ENCODE measurements around the gene LRRFIP1.
A peak's percentile ranks its signal among the peaks of the same experiment; 100 is the strongest.
"Not testable (repeated sequence)": the region's sequence is repeated elsewhere in the genome, so short reads cannot be mapped to it uniquely, and the experiment has no call there.

The LRRFIP1 gene

DNA sequence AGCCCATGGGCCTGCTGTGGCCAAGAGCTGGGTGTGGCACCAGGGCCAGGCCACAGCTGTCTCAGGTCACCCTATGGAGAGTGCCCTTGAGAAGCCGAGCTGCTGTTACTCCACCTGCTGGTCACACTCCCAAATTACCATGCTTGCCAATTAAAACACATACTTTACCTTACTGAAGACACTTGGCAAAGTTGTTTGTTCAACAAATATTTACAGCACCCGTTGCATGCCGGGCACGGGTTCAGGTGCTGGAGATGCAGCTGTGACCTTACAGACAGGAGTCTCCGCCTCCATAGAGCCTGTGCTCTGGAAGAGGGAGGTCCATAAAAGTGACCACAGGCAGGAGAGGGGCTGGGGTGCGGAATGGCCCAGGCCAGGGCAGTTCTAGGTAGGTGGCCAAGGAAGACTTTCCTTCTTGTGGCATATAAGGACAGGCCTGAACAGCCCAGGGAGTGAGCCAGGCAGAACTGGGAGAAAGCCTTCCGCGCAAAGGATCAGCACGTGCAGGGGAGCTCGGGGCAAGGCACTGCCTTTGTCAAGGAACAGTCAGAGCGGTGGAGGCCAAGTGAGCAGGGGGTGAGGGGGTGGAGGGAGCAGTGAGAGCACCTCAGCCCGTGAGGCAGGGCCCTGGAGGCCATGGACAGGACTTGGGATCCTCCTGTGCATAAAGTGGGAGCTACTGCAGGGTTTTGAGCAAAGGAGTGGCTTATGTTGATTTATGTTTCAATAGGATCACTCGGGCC, 147.6 kb downstream of the LRRFIP1 start:
- peak; percentile 24 for DNase-seq (ENCODE audit: low read depth, low spot score)

GRCh38 chr2:237779521-237779920, 152.1 kb downstream of the LRRFIP1 start:
- no peak for DNase-seq (ENCODE audit: low read depth, low spot score)

GRCh38 chr2:237782181-237782580, 154.8 kb downstream of the LRRFIP1 start:
- DNase-seq (ENCODE audit: low read depth, low spot score): no peak

DNA sequence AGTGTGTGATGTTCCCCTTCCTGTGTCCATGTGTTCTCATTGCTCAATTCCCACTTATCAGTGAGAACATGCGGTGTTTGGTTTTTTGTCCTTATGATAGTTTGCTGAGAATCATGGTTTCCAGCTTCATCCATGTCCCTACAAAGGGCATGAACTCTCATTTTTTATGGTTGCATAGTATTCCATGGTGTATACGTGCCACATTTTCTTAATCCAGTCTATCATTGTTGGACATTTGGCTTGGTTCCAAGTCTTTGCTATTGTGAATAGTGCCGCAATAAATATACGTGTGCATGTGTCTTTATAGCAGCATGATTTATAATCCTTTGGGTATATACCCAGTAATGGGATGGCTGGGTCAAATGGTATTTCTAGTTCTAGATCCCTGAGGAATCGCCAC, 156.3 kb downstream of the LRRFIP1 start:
- not testable (repeated sequence) for DNase-seq (ENCODE audit: low read depth, low spot score)

DNA sequence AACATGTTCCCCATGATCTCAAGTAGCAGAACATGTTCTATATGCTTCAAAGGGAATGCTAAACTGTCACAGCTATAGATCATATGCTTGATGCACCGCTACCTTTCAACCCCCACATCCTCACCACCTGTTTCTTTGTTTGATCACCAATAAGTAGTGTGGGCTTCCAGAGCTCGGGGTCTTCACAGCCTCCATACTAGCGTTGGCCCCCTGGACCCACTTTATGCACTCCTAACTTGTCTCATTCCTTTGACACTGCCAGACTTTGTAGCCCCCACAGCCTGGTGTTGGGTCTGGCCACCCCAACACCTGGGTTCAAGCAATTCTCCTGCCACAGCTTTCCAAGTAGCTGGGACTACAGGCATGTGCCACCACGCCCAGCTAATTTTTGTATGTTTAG, 159.5 kb downstream of the LRRFIP1 start:
- DNase-seq (ENCODE audit: low read depth, low spot score): no peak

DNA sequence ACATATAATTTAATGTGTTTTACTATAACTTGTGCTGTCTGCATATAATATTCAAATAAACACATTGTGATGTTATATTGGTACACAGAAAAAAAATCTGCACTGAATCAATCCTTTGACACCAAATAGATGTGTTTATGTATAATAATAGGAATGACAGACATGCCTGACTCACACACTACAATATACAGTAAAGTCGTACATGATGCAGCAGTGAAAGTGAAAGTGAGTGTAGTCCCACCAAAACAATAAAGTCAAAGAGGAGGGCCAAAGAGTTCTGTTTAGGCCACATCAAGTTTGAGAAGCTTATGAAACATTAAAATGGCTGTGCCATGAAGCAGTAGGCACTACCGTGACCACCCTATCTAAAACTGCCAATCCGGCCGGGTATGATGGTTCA, 163.0 kb downstream of the LRRFIP1 start:
- DNase-seq (ENCODE audit: low read depth, low spot score): no peak

GRCh38 chr2:237791977-237792727, 164.8 kb downstream of the LRRFIP1 start:
- DNase-seq (ENCODE audit: low read depth, low spot score): no peak

DNA sequence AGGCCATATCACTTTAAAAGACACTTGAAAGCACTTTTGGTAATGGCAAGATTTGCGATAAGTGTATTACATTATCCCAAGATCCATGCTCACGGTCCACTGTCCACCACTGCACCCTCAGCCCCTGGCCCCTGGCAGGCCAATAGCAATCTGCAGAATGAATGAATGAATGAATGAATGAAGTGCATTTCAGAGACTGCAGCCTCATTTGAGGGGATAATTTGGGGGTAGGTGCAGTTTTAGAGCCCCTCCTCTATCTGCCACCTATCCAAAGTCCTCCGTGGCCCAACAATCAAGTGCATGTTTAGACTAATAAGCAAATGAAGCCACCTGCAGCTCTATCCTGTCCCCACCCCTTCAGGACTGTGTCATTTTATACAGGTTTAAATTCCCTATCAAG, 169.9 kb downstream of the LRRFIP1 start:
- no peak for DNase-seq (ENCODE audit: low read depth, low spot score)

- no peak for DNase-seq (ENCODE audit: low read depth, low spot score)
Observed at GRCh38 chr2:237798236-237799059, 171.1 kb downstream of the LRRFIP1 start, which contains the start of gene RBM44. TSS of gene RBM44 (plus strand) at chr2:237798779. CDS start at chr2:237813610, 14,831 bp downstream.

DNA sequence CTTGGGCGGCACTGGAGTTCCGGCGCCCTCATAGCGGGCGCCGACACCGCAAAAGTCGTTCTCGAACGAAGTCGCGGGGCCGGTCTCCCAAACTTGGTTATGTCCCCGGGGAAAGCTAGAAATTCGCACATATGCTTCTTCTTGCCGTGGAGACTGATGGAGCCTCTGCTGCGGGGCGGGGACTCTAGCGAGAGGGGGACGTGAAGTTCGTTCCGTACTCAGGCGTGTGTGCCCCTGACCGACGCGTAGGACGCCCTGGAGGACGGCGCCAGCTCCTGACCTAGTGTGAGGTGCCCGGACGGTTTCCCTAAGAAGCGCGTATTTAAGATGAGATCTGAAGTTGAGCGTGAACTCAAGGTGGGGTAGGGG, 171.7 kb downstream of the LRRFIP1 start:
- DNase-seq (ENCODE audit: low read depth, low spot score): no peak

GRCh38 chr2:237801466-237801865, 174.1 kb downstream of the LRRFIP1 start:
- no peak for DNase-seq (ENCODE audit: low read depth, low spot score)

- DNase-seq (ENCODE audit: low read depth, low spot score): no peak
Observed at GRCh38 chr2:237806334-237806733, 178.9 kb downstream of the LRRFIP1 start.

DNA sequence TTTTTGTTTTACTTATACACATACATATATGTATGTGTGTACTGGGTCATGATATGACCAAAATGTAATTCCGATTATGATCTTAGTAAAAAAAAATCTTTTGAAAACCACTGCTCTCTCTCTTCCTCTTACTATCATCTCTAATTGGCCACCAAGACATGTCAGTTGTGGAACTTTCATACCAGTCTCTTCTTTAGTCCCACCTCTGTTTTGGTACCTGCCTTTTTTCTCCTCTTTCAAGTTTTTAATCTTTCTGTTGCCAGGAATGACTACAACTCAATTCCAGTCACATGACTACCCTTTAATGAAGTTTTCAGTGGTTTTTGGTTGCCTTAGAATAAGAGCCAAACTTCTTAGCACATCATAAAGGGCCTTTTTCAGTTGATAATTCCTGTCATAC, 188.2 kb downstream of the LRRFIP1 start:
- DNase-seq (ENCODE audit: low read depth, low spot score): no peak

DNA sequence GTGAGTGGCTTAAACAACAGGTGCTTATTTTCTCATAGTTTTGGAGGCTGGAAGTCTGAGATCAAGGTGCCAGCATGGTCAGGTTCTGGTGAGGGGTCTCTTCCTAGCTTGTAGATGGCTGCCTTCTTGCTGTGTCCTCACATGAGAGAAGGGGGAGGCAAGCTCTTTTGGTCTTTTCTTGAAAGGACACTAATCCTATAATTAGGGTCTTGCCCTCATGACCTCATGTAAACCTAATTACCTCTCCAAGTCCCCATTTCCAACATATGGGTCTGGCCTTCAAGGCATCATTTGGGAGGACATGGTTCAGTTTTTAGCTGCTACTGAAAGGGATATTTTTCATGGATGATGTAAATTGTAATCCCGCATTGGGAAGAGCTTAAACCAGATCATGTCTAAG, 189.1 kb downstream of the LRRFIP1 start:
- DNase-seq (ENCODE audit: low read depth, low spot score): no peak

GRCh38 chr2:237818066-237818473, 190.7 kb downstream of the LRRFIP1 start:
- DNase-seq (ENCODE audit: low read depth, low spot score): no peak

DNA sequence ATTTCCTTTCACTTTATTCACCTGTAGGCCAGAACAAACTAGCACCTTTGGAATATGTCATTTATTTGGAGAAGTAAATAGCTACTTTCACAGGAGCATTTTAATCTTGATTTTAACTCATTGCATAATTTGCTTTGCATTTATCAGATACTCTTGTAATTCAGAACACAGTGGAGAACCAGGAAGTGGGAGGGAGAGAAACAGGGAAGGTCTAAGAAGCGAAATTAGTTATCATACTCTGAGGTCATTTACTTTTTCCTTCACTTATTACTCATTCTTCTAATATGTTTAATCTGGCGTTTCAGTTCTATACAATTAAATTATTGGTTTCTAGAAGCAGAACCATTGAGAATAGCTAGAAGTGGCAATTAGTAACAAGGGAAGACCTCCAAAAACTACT, 191.8 kb downstream of the LRRFIP1 start:
- DNase-seq (ENCODE audit: low read depth, low spot score): no peak

- no peak for DNase-seq (ENCODE audit: low read depth, low spot score)
Observed at GRCh38 chr2:237820421-237820820, 193.0 kb downstream of the LRRFIP1 start.

DNA sequence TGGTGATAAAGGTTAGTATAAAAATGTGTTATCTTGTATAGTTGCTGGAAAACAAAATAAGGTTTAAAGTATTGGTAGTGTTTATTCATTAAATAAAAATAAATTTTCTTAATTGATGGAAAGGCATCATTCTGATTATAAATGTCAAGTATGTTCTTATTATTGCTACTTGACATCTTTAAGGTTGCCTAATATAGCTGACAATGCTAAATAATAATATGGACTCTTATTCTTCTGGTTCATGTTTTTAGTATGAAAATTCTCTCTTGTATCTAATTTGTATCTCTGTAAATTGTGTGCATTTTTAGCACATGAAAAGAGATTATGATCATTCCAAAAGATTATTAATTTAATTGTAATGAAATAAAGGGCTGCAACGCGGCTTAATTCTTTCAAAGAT, 196.2 kb downstream of the LRRFIP1 start:
- DNase-seq (ENCODE audit: low read depth, low spot score): no peak

DNA sequence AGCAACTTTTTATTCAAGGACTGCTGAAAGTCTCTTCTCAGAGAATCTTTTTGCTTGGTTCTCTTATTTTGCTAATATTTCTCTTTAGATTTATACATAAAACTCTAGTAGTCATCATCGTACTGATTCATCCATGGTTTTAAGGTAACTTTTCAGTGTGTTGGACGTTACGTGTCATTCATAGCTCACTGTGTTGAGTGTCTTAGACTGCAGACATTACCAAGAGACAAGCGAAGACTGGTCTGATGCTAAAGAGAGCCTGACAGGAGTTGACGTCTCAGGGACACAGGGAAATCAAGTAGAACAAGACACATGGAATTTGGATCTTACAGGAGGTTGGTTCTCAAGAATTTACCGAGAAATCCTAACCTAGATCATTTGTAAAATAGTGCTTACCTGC, 196.7 kb downstream of the LRRFIP1 start:
- no peak for DNase-seq (ENCODE audit: low read depth, low spot score)

DNA sequence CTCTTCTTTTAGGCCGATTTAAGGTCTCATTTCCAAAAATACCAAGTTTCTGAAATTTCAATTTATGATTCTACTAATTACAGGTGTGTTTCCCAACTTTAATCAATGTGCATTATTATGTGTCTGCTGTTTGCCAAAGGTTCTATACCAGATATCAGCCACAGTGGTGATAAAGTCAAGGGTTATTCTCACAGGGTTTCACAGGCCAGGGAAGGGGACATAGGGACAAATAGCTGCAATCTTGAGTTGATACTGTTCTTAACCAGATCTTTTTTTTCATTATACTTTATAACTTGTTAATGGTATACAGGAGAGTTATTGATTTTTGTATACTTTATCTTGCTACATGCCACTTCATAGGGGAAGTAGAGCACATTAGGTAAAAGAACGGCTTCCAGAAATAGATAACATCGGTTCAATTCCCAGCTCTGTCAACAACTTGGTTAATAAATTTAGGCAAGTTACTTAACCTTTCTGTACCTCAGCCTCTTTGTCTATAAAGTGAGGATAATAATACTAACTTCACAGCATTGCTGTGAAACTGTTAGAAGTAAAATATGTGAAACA, 200.1 kb downstream of the LRRFIP1 start:
- no peak for DNase-seq (ENCODE audit: low read depth, low spot score)

Measured in activated CD4-positive, CD25-positive, alpha-beta regulatory T cell treated with anti-CD3 and anti-CD28 coated beads, Interleukin-2, amount 50 U/mL, for 16 hours (primary cell).